Spleen (tissue), 7 donors: Measurements from ENCODE around the gene PGM5.
"Not testable (repeated sequence)": the region's sequence is repeated elsewhere in the genome, so short reads cannot be mapped to it uniquely, and the experiment has no call there.

Source experiments
- POLR2A ChIP-seq, 3 donors: fragments of 450-650 bp; IDR thresholded peaks; one replicate each; pipeline ENCODE4 v1.5.1; 2017; ENCODE audit warnings: antibody characterized with exemption in 3 of 3, mild to moderate bottlenecking in 1 of 3
- POLR2AphosphoS5 ChIP-seq, 3 donors: sonication (generic); formaldehyde crosslinking; IDR thresholded peaks; one replicate each; pipeline ENCODE4 v1.5.1; 2017; ENCODE audit warnings: antibody characterized with exemption in 3 of 3
- TF ChIP-seq, protein P1 (sequence below), 11 experiments: fragments of 200-600 bp in 7 of 11; fragments of 450-650 bp in 4 of 11; sonication (generic) in 4 of 11; IDR thresholded peaks in 8 of 11; conservative IDR thresholded peaks in 3 of 11; 1 replicate in 7 of 11; 2 replicates in 4 of 11; pipeline versions ENCODE4 v1.4.0 to v1.8.0; 2016 to 2021; ENCODE audit warnings: antibody characterized with exemption in 11 of 11, inconsistent platforms in 4 of 11, mild to moderate bottlenecking in 1 of 11
- donor health status: DM: no; HTN: no; CAD: no; lungs with moderate emphysema.
- donor health status: DM: no; HTN: no; CAD: no.
- donor health status: DM: no; HTN: no; CAD: no.

DNA sequence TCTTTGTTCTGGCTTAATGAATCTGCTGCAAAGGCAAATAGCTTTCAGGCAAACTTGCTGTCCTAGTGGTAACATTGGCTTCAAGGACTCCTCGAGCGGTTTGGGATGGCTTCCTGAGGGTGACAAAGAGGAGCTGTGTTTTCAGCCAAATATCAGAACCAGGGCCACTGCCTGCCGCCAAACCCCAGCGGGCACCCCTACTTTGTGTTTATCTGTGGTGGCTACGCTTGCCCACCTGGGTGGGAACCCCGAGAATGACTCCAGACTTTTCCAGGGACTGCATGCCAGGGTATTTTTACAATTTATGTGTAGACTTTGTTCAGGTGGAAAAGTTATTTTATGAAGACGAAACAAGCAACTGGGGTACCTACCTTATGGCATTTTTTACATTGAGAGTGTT lies 18.4 kb upstream of the PGM5 start:
- not testable (repeated sequence) for TF ChIP-seq POLR2AphosphoS5, POLR2A (IDR thresholded peaks at IDR 0.05)
- TF ChIP-seq, protein P1, sequence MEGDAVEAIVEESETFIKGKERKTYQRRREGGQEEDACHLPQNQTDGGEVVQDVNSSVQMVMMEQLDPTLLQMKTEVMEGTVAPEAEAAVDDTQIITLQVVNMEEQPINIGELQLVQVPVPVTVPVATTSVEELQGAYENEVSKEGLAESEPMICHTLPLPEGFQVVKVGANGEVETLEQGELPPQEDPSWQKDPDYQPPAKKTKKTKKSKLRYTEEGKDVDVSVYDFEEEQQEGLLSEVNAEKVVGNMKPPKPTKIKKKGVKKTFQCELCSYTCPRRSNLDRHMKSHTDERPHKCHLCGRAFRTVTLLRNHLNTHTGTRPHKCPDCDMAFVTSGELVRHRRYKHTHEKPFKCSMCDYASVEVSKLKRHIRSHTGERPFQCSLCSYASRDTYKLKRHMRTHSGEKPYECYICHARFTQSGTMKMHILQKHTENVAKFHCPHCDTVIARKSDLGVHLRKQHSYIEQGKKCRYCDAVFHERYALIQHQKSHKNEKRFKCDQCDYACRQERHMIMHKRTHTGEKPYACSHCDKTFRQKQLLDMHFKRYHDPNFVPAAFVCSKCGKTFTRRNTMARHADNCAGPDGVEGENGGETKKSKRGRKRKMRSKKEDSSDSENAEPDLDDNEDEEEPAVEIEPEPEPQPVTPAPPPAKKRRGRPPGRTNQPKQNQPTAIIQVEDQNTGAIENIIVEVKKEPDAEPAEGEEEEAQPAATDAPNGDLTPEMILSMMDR (IDR thresholded peaks at IDR 0.05 in 8 of 11, conservative IDR thresholded peaks at IDR 0.05 in 3 of 11), result not testable (repeated sequence)
